ENCODE data around the gene SLC22A25. TPM values are rescaled to one million over a fixed set of nuclear protein-coding genes. Genes with fewer than 3 reads are reported as not detected.

SLC22A25 gene
- total RNA-seq, 1 donor from 2014 or later, result not detected

Other genes with a start within 250 kb of the SLC22A25 start
- gene SLC22A8, start 227.8 kb downstream of the SLC22A25 start, total RNA-seq, result not detected in 2 replicates
- not detected in 2 replicates for gene SLC22A24, start 99.4 kb downstream of the SLC22A25 start, total RNA-seq
- not detected in 2 replicates for gene SLC22A9, start 126.2 kb upstream of the SLC22A25 start, total RNA-seq
- gene PLAAT5, start 247.6 kb upstream of the SLC22A25 start, total RNA-seq, result not detected in 2 replicates